Islet of Langerhans (tissue), 1 donor: ENCODE measurements around the gene SEC14L1.
"Not testable (repeated sequence)": the region's sequence is repeated elsewhere in the genome, so short reads cannot be mapped to it uniquely, and the experiment has no call there.

ENCODE experiments used
- FAIRE-seq: peaks from one replicate; lab custom pipeline; 2011; peaks lifted over from hg19 to GRCh38; lab: Jason Lieb, UNC

Gene SEC14L1

DNA sequence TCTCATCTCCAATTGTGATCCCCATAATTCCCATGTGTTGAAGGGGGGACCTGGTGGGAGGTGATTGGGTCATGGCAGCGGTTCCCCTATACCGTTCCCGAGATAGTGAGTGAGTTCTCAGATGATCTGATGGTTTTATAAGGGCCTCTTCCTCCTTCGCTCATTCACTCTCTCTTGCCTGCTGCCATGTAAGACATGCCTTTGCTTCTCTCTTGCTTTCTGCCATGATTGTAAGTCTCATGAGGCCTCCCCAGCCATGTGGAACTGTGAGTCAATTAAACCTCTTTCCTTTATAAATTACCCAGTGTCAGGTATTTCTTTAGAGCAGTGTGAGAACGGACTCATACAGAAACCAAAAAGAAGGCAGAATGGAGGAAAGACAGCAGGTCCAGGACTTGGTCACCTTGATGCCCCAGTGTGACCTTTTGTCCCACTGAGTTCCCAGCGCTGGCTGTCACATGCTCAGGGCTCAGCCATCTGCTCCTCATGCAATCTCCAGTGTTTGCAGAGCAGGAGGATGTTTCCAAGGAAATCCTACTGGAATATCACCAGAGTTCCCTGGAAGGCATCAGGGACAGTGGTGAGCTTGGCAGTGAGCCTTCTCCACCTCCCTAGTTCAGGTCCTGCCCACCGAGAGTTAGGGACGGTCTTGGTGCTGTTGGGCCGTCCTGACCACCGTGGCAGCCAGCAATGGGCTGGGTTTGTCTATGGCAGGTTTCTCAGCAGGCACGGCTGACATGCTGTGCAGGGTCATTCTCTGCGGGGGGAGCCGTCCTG lies 96.7 kb downstream of the SEC14L1 start:
- no peak for FAIRE-seq

DNA sequence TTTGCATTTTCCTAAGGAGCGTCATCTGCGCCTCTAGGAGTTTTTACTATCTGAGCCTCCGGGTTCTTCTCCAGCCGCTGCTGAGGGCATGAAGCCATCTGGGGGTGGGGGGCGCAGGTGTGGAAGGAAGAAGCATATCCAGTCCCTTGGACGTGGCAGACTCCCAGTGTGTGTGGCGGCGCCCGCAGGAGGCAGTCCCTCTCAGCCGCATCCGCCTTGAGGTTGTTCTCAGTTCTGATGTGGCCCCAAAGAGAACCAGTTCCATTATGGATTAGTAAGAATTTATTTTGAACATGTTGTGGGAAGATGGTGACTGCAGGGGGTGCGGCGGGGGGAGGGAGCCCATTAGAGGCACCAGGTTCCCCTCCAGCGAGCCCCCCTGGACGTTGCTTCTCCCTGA lies 100.2 kb downstream of the SEC14L1 start:
- no peak for FAIRE-seq

DNA sequence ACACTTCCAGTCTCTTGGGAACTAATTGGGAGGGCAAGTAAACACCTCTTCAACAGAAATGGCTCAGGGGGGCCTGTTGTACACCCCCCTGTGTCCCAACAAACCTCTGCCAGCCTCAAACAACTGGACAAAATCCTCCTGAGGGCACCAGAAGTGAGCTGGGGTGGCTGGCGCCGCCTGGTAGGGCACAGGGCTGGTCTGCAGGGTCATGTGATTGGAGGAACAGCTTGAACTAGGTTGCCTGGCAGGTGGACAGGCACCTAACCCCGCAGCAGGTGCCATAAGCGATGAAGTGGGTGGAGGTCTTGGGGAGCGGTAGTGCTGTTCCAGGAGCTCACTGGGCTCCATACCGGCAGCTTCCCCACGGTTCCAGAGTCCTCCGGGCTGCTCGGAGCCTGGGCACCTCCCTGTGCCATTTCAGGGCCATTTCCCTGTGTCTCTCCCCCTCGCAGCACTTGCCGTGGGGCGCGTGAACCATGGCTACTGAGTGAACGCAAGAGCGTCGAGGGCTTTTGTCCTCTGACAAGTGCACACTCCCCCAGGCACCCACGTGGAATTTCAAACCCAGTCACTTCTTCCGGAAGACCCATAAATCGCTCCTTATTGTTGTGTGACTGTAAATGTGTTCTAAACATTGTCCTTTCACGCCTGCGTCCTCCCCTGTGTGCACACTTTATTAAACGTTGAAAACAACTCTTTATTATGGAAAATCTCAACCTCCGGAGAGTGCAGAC lies 101.5 kb downstream of the SEC14L1 start:
- FAIRE-seq = no peak

DNA sequence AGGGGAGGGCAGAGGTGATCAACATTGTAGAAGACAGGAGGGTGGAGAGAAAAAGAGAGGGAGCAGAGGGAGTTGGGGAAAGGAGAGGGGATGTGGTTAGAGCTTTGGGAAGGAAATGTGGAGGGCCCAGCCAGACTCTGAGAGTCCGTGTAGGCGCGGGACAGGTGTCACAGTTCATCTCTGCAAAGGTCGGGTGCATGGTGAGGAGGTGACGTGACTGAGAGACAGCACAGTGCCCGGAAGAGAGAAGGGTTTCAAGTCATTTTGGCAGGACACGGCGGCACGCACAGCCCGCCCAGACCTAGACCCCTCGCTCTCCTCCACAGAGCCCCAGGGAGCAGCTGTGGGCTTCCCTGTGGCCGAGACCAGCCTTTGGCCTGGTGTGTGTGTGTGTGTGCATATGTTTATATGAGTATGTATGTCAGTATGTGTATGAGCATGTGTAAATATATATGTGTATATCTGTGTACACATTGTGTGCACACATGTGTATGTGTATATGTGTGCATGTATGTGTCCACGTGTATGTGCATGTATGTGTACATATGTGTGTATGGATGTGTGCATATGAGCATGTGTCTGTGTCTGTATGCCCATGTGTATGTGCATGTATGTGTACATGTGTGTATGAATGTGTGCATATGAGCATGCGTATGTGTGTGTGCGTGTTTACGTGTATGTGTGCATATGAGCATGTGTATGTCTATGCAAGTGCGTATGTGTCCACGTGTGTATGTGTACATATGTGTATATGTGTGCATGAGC lies 104.6 kb downstream of the SEC14L1 start:
- FAIRE-seq = no peak

DNA sequence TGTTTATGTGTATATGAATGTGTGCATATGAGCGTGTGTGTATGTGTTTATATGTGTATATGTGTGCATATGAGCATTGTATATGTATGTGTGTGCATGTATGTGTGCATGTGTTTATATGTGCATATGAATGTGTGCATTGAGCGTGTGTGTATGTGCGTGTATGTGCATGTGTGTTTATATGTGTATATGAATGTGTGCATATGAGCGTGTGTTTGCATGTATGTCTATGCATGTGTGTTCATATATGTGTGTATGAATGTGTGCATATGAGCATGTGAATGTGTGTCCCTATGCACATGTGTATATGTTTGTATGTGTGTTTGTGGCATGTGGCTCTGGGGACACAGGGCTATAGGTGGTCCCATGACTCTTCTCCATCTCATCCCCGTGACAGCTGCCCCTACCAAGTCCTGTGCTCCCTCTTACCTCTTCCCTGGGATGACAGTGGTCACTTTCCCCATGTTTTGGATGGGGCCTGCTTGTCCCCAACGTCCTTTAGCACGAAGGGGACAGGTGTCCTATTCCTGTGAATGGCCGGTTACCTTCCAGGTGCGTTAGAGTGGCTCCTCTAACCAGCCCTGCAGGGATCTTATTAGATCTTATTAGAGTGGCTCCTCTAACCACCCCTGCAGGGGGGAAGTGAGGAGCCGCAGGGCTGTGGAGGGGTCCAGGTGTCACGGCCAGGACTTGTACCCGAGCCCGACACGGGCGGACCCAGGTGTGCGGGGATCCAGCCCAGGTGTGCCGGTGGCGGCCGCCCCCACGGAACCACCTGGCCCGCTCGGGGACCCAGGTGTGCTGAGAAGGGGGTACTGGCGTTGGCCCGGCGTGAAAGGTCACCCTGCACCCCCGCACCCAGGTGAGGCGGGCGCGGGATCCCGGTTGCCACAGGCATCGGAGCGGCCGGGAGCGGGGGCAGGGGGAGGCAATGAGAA lies 105.6 kb downstream of the SEC14L1 start:
- FAIRE-seq = no peak

DNA sequence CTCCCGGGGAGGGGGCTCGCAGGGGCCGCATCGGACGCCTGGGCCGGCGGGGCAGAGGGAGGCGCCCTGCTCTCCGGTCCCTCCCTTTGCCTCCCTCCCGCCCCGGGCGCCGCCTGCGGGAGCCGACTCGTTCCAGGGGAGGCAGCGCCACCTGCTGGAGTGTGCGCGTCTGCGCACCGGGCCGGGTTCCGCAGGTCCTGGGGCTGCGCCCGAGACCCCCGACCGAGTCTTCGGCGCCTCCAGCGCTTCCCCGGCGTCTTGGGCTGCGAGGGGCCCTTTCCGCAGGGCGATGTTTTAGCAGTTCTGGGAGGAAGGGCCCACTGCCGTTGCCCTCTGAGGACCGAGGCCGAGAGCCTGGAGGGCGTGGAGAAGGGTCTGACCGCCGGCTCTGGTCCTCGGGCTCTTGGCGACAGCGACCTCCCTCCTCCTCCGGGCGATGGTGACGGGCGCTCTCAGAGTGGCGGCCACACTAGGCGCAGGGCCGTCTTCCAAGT lies 106.3 kb downstream of the SEC14L1 start:
- FAIRE-seq = no peak

DNA sequence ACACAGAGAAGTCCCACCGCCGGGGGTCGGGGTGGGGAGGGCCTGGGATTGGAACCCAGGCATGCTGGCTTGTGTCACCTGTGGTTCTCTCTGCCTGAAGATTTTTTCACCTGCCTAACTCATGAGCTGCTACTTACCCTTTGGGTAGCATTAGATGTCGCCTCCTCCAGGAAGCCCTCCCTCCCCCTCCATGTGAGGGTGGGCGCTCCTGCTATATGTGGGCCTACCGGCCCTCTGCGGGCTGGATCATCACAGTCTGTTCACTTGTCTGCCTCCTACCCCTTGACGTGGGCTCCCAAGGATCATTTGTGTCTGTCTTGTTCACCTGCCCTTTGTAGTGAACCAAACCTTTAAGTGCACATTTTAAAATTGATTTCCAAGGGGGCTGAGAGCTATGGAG lies 106.8 kb downstream of the SEC14L1 start:
- FAIRE-seq = no peak

DNA sequence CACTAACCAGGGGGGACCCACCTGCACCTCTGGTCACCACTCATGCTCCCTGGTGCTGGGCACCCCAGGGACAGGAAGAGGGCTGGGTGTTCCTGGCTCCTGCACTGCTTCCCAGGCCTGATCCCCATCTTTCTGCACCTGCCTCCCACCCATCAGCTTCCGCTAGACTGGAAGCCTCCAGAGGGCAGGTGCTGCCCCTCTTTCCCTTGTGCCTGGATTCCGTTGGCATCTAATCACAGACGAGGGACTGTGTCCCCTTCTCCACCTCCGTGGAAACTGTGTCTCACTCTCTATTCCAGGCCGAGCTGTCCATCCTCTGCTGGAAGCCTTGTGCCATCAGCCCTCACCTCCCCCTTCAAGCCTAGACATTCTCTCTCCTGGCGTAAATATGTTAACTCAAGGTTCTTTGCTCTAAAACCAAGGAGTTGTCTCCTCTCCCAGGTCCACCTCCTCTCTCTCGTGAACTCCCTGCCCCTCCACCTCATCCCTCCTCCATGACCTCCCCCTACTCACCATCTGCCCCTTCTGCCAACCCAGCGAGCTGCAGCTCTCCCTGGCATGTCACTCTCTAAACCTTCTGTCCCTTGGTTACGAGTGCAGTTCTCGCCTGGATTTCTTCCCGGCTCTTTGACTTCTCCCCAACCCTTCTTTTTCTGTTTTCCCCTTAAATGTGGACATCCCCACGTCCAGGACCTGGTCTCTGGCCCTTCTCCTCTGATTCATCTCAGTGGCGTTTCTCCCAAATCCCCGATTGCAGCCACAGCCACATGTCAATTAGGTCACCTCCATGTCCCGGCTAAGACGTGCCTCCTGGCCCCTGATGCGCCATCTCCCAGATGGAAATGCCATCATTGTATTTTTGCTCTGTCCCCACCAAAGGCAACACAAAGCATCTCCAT lies 107.7 kb downstream of the SEC14L1 start:
- FAIRE-seq = no peak

DNA sequence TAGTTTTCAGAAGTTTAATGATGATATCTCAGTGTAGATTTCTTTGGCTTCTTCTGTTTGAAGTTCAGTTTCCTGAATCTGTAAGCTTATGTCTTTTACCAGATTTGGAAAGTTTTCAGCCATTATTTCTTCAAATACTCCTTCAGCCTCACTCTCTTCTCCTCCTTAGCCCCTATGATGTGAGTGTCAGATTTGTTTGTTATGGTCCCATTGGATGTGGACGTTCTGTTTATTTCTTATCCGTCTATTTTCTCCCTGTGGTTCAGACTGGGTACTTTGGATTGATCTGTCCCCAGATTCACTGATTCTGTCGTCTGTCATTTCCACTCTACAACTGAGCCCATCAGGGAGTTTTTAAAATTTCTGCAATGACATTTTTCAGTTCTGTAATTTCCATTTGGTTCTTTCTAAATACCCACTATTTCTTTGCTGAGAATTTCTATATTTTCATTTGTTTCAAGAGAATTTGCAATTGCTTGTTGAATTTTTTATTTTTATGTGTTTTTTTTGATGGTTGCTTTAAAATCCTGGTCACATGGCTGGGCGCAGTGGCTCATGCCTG lies 110.9 kb downstream of the SEC14L1 start:
- no peak for FAIRE-seq

DNA sequence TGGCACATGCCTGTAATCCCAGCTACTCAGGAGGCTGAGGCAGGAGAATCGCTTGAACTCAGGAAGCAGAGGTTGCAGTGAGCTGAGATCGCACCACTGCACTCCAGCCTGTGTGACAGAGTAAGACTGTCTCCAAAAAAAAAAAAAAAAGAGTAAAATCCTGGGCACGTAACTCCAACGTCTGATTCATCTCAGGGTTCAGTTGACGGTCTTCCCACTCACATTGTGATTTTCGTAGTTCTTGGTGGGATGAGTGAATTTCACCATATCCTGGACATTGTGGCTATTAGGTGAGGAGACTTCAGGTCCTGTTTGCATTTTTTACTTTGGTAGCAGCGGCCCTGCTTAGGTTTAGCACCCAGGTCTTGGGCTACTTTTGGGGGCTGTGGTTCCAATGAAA lies 111.5 kb downstream of the SEC14L1 start:
- not testable (repeated sequence) for FAIRE-seq

DNA sequence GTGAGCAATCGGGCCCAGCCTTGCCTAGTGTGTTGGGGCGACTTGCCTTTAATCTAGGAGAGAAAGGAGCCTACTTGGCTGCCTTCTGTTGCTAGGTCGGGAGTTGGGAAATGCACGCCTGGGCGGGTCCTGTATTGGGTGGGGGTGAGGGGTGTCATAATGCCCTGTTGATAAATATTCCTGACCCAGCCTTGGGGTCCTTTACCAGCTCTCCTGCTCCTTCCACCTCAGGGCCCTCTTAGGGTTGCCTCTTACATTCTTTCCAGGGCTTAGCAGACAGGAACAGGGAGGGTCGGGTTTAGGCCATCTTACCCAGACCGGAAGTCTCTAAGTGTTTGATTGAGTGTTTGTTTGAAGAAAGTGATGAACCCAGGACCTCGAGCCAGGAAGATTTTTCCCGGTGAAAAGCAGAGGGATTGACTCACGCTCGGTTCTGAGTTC lies 112.9 kb downstream of the SEC14L1 start:
- no peak for FAIRE-seq

DNA sequence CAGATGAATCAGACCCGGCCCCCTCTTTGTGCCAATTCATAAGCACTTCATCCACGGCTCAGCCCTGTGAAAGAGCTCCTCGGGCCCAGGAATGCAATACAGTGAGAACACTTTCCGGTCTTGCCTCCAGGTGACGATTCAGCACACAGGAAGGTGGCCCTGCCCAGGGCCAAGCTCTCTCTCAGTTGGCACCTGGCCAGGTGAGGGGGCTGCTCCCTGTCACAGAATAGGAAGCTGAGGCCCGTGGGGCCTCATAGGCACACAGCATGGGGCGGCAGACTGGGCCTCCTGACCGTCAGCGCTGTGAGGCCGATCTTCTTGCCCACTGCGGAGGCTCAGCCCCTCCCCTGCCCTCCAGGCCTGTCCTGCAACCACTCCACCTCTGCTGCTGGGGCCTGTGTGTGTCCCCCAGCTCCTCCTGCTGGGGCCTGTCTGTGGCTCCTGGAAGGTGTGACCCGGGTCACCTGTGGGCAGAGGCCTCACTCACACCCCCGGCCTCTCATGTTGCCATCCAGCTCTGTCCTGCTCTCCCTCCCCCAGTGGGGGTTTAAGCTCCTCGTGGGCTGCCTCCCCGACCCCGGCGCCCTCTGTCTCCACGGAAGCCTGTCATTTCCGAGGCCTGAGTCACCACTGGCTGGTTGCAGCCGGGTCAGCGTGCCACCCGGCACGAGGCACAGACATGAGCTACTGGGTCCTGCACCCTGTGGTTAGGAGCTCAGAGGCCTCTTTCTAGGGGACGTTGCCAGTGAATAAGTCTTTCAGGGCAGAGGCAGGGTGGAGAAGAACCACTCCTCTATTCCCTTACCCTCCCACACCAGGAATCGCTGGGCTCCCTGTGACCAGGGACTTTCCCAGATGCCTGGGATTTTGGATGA lies 114.4 kb downstream of the SEC14L1 start:
- FAIRE-seq = no peak

DNA sequence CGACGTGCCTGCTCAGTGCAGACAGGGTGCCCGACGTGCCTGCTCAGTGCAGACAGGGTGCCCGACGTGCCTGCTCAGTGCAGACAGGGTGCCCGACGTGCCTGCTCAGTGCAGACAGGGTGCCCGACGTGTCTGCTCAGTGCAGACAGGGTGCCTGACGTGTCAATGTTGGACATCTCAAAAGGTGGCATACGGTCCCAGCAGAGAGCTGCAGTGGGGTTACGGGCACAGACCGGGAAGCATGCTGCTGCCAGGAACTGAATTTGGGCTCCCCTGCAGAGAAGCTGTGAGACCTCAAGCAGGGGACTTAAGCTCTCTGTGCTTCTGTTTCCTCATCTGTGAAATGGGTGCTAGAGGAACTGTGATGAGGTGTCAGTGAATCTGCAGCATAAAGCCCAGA lies 115.2 kb downstream of the SEC14L1 start:
- FAIRE-seq = not testable (repeated sequence)

DNA sequence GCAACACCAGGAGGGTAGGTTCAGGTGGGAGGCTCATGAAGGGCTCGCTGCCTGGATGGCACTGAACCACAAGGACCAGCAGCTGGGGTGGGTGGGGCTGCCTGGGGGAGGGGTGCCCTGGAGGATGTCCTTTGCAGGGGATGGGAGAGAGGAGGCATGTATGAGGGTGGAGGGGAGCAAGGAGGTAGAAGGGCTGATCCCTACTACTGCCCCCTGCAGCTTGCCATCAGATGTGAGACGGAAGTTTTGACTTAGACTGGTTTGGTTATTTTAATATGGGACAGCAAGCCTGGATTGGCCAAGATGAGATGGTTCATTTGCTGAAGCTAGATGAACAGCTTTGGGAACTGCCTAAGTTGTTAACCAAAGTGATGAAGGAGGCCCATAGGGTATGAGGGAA lies 115.9 kb downstream of the SEC14L1 start:
- FAIRE-seq = no peak

DNA sequence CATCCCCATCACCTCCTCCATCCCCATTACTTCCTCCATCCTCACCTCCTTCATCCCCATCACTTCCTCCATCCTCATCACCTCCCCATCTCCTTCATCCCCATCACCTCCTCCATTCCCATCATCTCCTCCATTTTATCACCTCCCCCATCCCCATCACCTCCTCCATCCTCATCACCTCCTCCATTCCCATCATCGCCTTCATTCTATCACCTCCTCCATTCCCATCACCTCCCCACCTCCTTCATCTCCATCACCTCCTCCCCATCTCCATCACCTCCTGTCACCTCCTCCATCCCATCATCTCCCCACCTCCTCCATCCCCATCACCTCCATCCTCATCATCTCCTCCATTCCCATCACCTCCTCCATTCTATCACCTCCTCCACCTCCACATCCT lies 116.4 kb downstream of the SEC14L1 start:
- FAIRE-seq = no peak

DNA sequence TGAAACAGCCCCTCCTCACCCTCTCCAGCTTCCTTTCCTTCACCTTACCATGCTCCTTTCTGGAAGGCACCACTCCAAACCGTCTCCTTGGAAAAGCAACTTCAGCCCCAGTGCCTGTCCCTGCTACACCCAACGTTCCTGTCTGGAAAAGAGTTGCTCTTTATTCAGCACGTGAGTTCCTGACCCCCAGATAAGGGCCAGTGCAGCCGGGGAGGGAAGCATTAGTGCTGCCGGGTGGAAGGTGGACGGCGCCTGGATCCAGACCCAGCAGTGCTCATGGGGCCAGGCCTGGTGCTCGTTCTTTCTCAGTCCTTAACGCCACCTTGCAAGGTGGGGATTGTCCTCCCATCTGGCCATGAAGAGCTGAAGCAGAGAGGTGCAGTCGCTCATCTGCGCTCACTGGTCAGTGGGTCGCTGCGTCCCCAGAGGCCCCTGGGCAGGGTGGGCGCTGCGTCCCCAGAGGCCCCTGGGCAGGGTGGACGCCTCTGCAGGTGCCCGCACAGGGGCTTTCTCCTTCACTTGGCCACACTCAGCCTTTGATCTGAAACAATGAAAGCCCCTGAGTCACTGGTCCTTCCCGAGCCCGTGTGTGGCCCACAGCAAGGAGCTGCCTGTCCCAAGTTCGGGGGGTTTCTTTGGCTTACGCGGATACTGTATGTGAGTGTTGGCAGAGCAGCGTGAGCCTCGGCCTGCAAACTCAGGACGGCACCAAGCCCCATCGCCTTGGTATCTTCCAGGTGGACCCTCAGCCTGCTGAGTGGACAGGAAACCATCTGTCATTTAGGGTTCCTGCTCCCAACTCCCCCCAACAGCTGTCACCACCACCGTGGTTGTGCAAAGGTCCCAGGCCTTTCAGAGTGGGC lies 117.1 kb downstream of the SEC14L1 start:
- no peak for FAIRE-seq

DNA sequence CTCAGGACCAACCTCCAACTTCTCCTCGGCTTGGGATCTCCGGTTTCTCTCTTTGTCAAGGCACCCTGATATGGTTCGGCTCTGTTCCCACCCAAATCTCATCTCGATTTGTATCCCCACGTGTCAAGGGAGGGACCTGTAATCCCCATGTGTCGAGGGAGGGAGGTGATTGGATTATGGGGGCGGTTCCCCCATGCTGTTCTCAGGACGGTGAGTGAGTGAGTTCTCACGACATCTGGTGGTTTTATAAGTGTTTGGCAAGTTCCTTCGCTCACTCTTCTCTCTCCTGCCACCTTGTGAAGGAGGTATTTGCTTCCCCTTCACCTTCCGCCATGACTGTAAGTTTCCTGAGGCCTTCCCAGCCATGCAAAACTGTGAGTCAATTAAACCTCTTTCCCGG lies 117.9 kb downstream of the SEC14L1 start:
- FAIRE-seq = no peak

DNA sequence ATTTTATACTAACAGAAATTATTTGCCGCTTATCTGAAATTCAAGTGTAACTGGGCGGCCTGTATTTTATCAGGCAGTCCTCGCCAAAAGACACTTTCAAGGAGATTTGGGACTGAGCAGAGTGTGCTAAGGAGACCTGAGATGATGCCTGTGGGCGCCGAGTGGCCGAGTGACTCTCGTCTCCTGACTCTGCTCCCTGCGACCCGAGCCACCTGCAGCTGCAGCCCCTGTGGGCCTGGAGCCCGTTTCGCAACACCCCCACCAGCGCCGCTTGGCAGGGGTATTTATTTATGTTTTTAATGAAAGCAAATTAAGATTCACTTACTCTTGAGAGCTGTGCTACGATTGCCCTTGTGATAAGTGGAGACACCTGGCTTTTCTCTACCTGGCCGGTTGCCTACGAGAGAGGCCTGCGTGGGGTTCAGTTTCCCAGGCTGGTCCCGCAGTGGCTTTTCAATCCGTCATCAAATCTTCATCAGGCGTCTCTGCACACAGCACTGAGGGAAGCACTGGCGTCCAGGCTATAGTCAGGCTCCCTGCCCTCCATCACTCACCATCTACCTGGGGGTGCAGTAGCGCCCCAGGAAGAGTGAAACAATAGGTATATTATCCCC lies 124.0 kb downstream of the SEC14L1 start:
- FAIRE-seq = no peak
